ENCODE data around the gene CADPS2.
A peak's percentile ranks its signal among the peaks of the same experiment; 100 is the strongest.

Gene CADPS2

GRCh38 chr7:122885583-122886356 is 490 bp downstream of the CADPS2 start:
- in situ Hi-C loops (cut with MboI; ENCODE audit: low sequenced_read_pairs, unreplicated experiment) = no loop called here
- peak; percentile 40 for DNase-seq (ENCODE audit: low spot score)
- TF ChIP-seq, protein P1, sequence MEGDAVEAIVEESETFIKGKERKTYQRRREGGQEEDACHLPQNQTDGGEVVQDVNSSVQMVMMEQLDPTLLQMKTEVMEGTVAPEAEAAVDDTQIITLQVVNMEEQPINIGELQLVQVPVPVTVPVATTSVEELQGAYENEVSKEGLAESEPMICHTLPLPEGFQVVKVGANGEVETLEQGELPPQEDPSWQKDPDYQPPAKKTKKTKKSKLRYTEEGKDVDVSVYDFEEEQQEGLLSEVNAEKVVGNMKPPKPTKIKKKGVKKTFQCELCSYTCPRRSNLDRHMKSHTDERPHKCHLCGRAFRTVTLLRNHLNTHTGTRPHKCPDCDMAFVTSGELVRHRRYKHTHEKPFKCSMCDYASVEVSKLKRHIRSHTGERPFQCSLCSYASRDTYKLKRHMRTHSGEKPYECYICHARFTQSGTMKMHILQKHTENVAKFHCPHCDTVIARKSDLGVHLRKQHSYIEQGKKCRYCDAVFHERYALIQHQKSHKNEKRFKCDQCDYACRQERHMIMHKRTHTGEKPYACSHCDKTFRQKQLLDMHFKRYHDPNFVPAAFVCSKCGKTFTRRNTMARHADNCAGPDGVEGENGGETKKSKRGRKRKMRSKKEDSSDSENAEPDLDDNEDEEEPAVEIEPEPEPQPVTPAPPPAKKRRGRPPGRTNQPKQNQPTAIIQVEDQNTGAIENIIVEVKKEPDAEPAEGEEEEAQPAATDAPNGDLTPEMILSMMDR (IDR thresholded peaks at IDR 0.05; ENCODE audit: borderline replicate concordance, control extremely low read depth, extremely low read depth, insufficient read depth, missing control alignments) = no peak

DNA sequence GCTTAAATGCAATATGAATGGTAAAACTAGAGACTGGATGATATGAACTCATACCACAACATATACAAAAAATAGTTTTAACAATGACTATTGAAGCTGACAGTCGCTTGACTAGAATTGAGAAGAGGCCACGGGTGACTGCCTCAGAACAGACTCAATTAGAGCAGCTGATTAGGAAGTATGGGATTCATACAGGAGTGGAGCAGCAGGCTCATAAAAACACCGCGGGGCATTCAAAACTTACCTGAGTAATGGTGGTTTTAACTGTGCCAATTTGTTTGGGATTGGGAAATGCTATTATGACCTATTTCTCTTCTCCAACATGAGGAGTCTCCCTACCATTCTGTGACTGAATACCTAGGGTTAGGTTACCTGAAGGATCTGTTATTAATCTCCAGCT is 2.1 kb downstream of the CADPS2 start:
- TF ChIP-seq, protein P1 (IDR thresholded peaks at IDR 0.05; ENCODE audit: borderline replicate concordance, control extremely low read depth, extremely low read depth, insufficient read depth, missing control alignments) = no peak
- DNase-seq (ENCODE audit: low spot score) = no peak
- in situ Hi-C loops (cut with MboI; ENCODE audit: low sequenced_read_pairs, unreplicated experiment) = no loop called here

DNA sequence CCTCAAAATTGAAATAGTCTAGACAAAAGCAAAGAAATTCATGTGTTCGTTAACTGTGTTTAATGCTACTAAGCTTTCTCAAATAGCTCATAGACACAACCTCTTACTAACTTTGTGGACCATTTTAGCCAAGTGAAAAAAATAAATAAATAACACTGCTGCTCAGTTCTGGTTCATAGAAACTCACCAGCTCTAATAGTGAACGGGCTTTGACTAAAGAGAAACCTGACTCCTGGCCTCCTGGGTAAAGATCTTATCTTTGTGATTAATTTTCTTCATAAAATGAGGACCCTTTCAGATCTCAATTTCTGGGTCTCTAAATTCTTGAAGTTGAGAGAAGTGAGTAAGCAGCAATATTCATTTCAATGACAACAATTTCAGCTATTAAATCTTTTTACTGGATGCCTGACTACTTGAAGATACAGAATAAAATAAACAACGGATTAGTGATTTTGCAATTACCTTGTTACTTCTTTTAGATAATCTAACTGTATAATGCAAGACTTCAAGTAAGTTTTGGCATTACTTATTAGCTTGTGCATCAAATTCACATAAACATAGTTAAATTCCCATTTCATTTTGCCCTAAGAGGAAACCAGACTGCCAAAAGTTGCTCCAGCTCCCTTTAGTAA is 3.1 kb downstream of the CADPS2 start:
- in situ Hi-C loops (cut with MboI; ENCODE audit: low sequenced_read_pairs, unreplicated experiment) = no loop called here
- TF ChIP-seq, protein P1 (IDR thresholded peaks at IDR 0.05; ENCODE audit: borderline replicate concordance, control extremely low read depth, extremely low read depth, insufficient read depth, missing control alignments) = no peak
- no peak for DNase-seq (ENCODE audit: low spot score)

DNA sequence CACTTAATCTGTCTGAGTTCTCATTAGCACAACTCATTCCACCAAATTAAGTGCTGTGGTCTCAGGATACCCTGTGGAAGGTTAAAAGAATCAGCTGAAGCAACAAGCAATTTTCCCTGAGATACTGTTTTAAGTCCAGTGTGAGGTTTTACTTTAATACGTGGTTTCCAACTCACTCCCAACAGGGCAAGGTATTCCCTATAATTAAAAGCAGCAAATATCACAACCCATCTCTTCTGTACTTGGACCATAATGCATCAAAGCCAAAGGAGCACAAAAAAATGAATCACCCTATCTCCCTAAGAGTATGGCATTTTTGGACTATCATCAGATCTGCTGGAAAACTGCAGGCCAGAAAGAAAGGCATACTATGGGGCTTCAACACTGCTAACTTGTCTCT is 4.9 kb downstream of the CADPS2 start:
- DNase-seq (ENCODE audit: low spot score) = no peak
- in situ Hi-C loops (cut with MboI; ENCODE audit: low sequenced_read_pairs, unreplicated experiment) = no loop called here
- TF ChIP-seq, protein P1 (IDR thresholded peaks at IDR 0.05; ENCODE audit: borderline replicate concordance, control extremely low read depth, extremely low read depth, insufficient read depth, missing control alignments) = no peak

DNA sequence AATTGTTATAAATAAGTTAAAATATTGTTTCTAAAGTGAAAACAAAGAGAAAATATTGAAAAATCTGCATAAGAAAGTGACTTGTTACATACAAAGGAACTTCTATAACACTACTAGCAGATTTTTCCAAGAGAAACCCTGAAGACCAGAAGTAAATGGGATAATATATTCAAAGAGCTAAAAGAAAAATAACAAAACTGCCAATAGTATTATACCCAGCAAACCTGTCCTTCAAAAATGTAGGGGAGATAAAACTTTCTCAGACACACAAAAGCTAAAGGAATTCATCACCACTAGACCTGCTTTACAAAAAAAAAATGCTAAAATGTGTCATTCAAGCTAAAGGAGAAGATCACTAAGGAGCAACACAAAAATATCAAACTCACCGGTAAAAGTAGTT is 17.0 kb downstream of the CADPS2 start:
- in situ Hi-C loops (cut with MboI; ENCODE audit: low sequenced_read_pairs, unreplicated experiment) = no loop called here
- TF ChIP-seq, protein P1 (IDR thresholded peaks at IDR 0.05; ENCODE audit: borderline replicate concordance, control extremely low read depth, extremely low read depth, insufficient read depth, missing control alignments) = no peak
- no peak for DNase-seq (ENCODE audit: low spot score)

GRCh38 chr7:122867471-122867980 is 18.7 kb downstream of the CADPS2 start:
- in situ Hi-C loops (cut with MboI; ENCODE audit: low sequenced_read_pairs, unreplicated experiment) = no loop called here
- TF ChIP-seq, protein P1 (IDR thresholded peaks at IDR 0.05; ENCODE audit: borderline replicate concordance, control extremely low read depth, extremely low read depth, insufficient read depth, missing control alignments) = no peak
- DNase-seq (ENCODE audit: low spot score) = no peak
